Measurements from ENCODE around the gene SORBS2.

Gene SORBS2

DNA sequence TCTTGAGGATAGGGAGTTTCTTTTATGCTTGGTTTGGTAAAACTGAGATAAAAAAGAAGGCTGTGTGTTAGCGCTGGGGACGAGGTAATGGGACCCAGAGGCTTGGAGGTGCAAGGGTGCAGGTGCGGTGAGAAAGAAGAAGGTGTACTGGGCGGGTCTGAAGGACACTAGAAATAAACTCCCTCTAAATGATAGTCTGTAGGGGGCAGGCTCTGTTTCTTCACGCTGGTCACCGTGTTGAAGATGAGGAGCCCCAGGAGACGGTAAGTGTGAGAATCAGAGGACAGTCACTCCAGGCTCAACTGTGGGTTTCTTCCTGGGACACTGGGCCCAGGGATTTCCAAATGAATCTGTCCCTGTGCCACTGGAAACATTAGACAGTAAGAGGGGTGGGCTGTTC, 131.4 kb downstream of the SORBS2 start:
- no peak overlapping the region for H3K27ac ChIP-seq
- TF ChIP-seq, protein P1, sequence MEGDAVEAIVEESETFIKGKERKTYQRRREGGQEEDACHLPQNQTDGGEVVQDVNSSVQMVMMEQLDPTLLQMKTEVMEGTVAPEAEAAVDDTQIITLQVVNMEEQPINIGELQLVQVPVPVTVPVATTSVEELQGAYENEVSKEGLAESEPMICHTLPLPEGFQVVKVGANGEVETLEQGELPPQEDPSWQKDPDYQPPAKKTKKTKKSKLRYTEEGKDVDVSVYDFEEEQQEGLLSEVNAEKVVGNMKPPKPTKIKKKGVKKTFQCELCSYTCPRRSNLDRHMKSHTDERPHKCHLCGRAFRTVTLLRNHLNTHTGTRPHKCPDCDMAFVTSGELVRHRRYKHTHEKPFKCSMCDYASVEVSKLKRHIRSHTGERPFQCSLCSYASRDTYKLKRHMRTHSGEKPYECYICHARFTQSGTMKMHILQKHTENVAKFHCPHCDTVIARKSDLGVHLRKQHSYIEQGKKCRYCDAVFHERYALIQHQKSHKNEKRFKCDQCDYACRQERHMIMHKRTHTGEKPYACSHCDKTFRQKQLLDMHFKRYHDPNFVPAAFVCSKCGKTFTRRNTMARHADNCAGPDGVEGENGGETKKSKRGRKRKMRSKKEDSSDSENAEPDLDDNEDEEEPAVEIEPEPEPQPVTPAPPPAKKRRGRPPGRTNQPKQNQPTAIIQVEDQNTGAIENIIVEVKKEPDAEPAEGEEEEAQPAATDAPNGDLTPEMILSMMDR (IDR thresholded peaks at IDR 0.05): no peak

- TF ChIP-seq, protein P1 (IDR thresholded peaks at IDR 0.05): no peak
- no peak for TF ChIP-seq ZFX (IDR thresholded peaks at IDR 0.05; ENCODE audit: borderline replicate concordance)
- H3K27ac ChIP-seq: no peak overlapping the region
Observed at GRCh38 chr4:185679523-185679922, 132.5 kb downstream of the SORBS2 start.

GRCh38 chr4:185677637-185678314, 134.2 kb downstream of the SORBS2 start:
- TF ChIP-seq, protein P1 (IDR thresholded peaks at IDR 0.05): no peak
- TF ChIP-seq ZFX (IDR thresholded peaks at IDR 0.05; ENCODE audit: borderline replicate concordance): no peak

DNA sequence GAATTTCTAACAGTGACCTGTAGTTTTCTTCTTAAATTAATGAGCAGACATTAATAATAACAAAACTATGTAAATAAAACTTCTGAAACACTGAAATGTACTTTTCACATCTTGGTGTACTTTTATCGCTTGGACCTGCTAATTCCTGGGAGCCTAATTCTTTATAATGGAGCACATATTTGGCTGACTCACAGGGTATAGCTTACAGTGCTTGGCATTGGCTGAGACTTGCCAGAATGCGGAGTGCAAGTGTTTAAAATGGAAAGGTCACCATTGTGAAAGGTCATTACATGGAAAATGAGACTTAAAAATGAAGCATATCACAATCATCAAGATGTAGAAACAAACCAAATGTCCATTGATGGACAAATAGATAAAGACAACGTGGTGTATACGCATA, 139.4 kb downstream of the SORBS2 start:
- H3K27ac ChIP-seq: no peak overlapping the region
- TF ChIP-seq, protein P1 (IDR thresholded peaks at IDR 0.05): no peak
- TF ChIP-seq ZFX (IDR thresholded peaks at IDR 0.05; ENCODE audit: borderline replicate concordance): no peak

More at GRCh38 chr4:185677637-185678314, 134.2 kb downstream of the SORBS2 start:
- H3K27ac ChIP-seq: no peak overlapping the region

DNA sequence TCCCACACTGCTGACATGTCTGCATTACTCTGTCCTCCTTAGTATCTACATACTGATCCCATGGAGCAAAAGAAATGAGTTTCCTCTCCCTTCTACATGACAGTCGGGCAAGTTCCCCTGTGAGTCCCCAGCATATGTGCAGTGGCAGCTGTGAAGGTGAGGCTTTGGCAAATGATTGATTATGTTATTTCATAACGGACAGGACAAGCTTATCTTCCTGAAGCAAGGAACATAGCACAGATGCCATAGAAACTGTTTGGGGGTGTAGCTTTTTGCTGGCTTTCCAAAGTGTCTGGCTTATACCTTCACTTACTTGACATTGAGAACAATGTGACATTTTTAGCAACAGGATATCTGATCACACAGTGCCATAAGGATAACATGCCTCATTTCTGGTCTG, 139.8 kb downstream of the SORBS2 start:
- TF ChIP-seq, protein P1 (IDR thresholded peaks at IDR 0.05): no peak
- TF ChIP-seq ZFX (IDR thresholded peaks at IDR 0.05; ENCODE audit: borderline replicate concordance): no peak
- no peak overlapping the region for H3K27ac ChIP-seq

DNA sequence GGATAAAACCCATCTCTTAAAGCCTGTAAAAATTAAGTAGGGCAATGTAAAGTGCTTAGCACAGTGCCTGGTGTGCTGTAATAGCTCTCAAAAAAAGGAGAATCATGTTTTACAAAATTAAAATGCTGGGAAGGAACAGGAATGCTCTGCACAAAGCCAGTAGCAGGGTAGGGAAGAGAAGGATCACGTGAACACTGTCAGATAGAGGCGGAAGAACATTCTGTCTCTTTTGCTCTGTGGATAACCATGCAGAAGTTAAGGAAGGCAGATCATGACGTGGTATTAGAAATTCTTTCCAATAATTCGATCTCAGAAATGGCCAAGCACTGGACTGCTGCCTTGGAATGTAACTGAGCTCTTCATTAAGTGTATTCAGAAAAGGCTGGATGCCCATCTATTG, 140.5 kb downstream of the SORBS2 start:
- no peak overlapping the region for H3K27ac ChIP-seq
- TF ChIP-seq ZFX (IDR thresholded peaks at IDR 0.05; ENCODE audit: borderline replicate concordance): no peak
- TF ChIP-seq, protein P1 (IDR thresholded peaks at IDR 0.05): no peak

- no peak overlapping the region for H3K27ac ChIP-seq
- TF ChIP-seq, protein P1 (IDR thresholded peaks at IDR 0.05): no peak
- TF ChIP-seq ZFX (IDR thresholded peaks at IDR 0.05; ENCODE audit: borderline replicate concordance): no peak
Observed at GRCh38 chr4:185671066-185671465, 140.9 kb downstream of the SORBS2 start.
